HG03196 (cell line): ENCODE data around the gene HOPX.
"Not testable (repeated sequence)": the region's sequence is repeated elsewhere in the genome, so short reads cannot be mapped to it uniquely, and the experiment has no call there.

Experiments
- ATAC-seq: cut with Tn5 transposase; IDR thresholded peaks from one replicate; pipeline ENCODE4 v1.9.1; 2021; ENCODE audit not compliant: unreplicated experiment

The HOPX gene

GRCh38 chr4:56655627-56656345 lies 25.3 kb downstream of the HOPX start:
- no peak for ATAC-seq

- no peak for ATAC-seq
Measured at GRCh38 chr4:56655209-56655626, 25.9 kb downstream of the HOPX start.

- ATAC-seq = no peak
Measured at GRCh38 chr4:56654238-56654632, 26.9 kb downstream of the HOPX start.

GRCh38 chr4:56653461-56654237 lies 27.4 kb downstream of the HOPX start:
- ATAC-seq = no peak

- ATAC-seq = no peak
Measured at GRCh38 chr4:56652196-56652595, 28.9 kb downstream of the HOPX start.

GRCh38 chr4:56651056-56651350 lies 30.1 kb downstream of the HOPX start:
- ATAC-seq = no peak

GRCh38 chr4:56650262-56651055 lies 30.6 kb downstream of the HOPX start:
- no peak for ATAC-seq

GRCh38 chr4:56649445-56650261 lies 31.4 kb downstream of the HOPX start:
- no peak for ATAC-seq

GRCh38 chr4:56648824-56649151 lies 32.3 kb downstream of the HOPX start:
- no peak for ATAC-seq

GRCh38 chr4:56648021-56648823 lies 32.9 kb downstream of the HOPX start:
- no peak for ATAC-seq

GRCh38 chr4:56646341-56646740 lies 34.8 kb downstream of the HOPX start:
- no peak for ATAC-seq

GRCh38 chr4:56643596-56643995 lies 37.5 kb downstream of the HOPX start:
- no peak for ATAC-seq

- no peak for ATAC-seq
Measured at GRCh38 chr4:56641494-56642051, 39.5 kb downstream of the HOPX start.

- no peak for ATAC-seq
Measured at GRCh38 chr4:56640621-56641493, 40.2 kb downstream of the HOPX start.

- no peak for ATAC-seq
Measured at GRCh38 chr4:56637791-56638190, 43.3 kb downstream of the HOPX start.

- ATAC-seq = no peak
Measured at GRCh38 chr4:56637154-56637553, 43.9 kb downstream of the HOPX start.

GRCh38 chr4:56634954-56635353 lies 46.1 kb downstream of the HOPX start:
- ATAC-seq = not testable (repeated sequence)

GRCh38 chr4:56633486-56633885 lies 47.6 kb downstream of the HOPX start:
- no peak for ATAC-seq
